K562 (cell line): ENCODE results near the gene TULP1. TPM values are rescaled to one million over a fixed set of nuclear protein-coding genes. Genes with fewer than 3 reads are reported as not detected.

Experiments
- CBX3 ChIP-seq, 2 experiments: IDR thresholded peaks; 1 replicate in 1 of 2; 2 replicates in 1 of 2; pipeline ENCODE4 v1.6.1; 2012; ENCODE audit warnings: inconsistent platforms in 2 of 2, low read length in 2 of 2, borderline replicate concordance in 1 of 2, control low read depth in 1 of 2
- CBX5 ChIP-seq: IDR thresholded peaks from 2 replicates; pipeline ENCODE4 v1.6.1; 2014; ENCODE audit warnings: low read depth, borderline replicate concordance
- CTCF ChIP-seq, 3 experiments: IDR thresholded peaks in 2 of 3; conservative IDR thresholded peaks in 1 of 3; 2 replicates each; pipeline ENCODE4 v1.5.1; 2011 to 2012; ENCODE audit warnings: low read length in 3 of 3, mild to moderate bottlenecking in 3 of 3, control low read depth in 2 of 3, improper control_type of control experiment in 1 of 3, inconsistent platforms in 1 of 3, low read depth in 1 of 3, mixed read lengths in 1 of 3, moderate library complexity in 1 of 3; ENCODE audit not compliant: insufficient read depth in 2 of 3
- MAX ChIP-seq: sonication (generic); formaldehyde crosslinking; IDR thresholded peaks from 2 replicates; pipeline ENCODE4 v1.9.0; 2022; ENCODE audit warnings: mild to moderate bottlenecking, missing genetic modification reagents
- MBD1 ChIP-seq: fragments of 250-450 bp; sonication (Bioruptor Pico); IDR thresholded peaks from 2 replicates; pipeline ENCODE4 v1.8.0; 2022; ENCODE audit warnings: inconsistent platforms
- RAD21 ChIP-seq, 2 experiments: fragments of 250-450 bp in 1 of 2; fragments of 450-650 bp in 1 of 2; sonication (Bioruptor Pico) in 1 of 2; formaldehyde crosslinking in 1 of 2; IDR thresholded peaks in 1 of 2; conservative IDR thresholded peaks in 1 of 2; 2 replicates each; pipeline versions ENCODE4 v1.4.0 to v1.8.0; 2020 to 2022; ENCODE audit warnings: mild to moderate bottlenecking in 2 of 2, moderate library complexity in 1 of 2
- REST ChIP-seq, 2 experiments: fragments of 450-650 bp; formaldehyde crosslinking in 1 of 2; IDR thresholded peaks; 2 replicates each; pipeline versions ENCODE4 v1.4.0 to v1.6.1; 2014 to 2020; ENCODE audit warnings: mild to moderate bottlenecking in 2 of 2, borderline replicate concordance in 1 of 2, low read depth in 1 of 2
- TCF7L2 ChIP-seq: fragments of 150-350 bp; IDR thresholded peaks from 2 replicates; pipeline ENCODE4 v1.6.1; 2016; ENCODE audit warnings: low read depth, mild to moderate bottlenecking, low read length, moderate library complexity
- TEAD1 ChIP-seq, 2 experiments: fragments of 450-650 bp in 1 of 2; sonication (generic) in 1 of 2; formaldehyde crosslinking; IDR thresholded peaks; 2 replicates each; pipeline versions ENCODE4 v1.4.0 to v1.8.0; 2020 to 2022; ENCODE audit warnings: mild to moderate bottlenecking in 2 of 2, missing genetic modification reagents in 1 of 2
- polyA plus RNA-seq, 8 experiments: library from polyadenylated mRNA; depleted of rRNA in 4 of 8; stranded (reverse) in 5 of 8; unstranded in 3 of 8; fragments of >200 nt; fragmentation: Nextera tagmentation in 2 of 8; fragmentation: Illumina TruSeq in 1 of 8; extraction: Ambion mirVana in 2 of 8; extraction: Trizol in 1 of 8; gene quantifications; 2 replicates each; pipeline versions ENCODE4 v1.2.1 to v1.2.3, GENCODE V29; 2011 to 2014; ENCODE audit warnings: inconsistent platforms in 1 of 8, missing spikeins in 1 of 8
- total RNA-seq, 7 experiments: library from RNA; depleted of rRNA in 6 of 7; stranded (reverse); fragments of >200 nt in 6 of 7; fragmentation: Illumina TruSeq in 2 of 7; extraction: Trizol in 2 of 7; gene quantifications; 2 replicates each; pipeline versions ENCODE4 v1.2.1 to v1.2.3, GENCODE V29; 2011 to 2021; ENCODE audit warnings: low replicate concordance in 1 of 7

The TULP1 gene
- total and polyA plus RNA-seq, 9 of the 15 experiments (the other 6 are each of a cell fraction or from before 2014, with no cell fraction given): 0.06 to 0.17 (median 0.09) TPM; not detected in 6

GRCh38 chr6:35552285-35552917, 39.7 kb upstream of the TULP1 start (continued):
- TF ChIP-seq REST (IDR thresholded peaks at IDR 0.05; ENCODE audit: borderline replicate concordance) (peak; percentile 15; the same call in 1 of the 2 replicates), REST (CRISPR knock-in tag; IDR thresholded peaks at IDR 0.05; ENCODE audit: low read depth) (no peak), RAD21 (CRISPR knock-in tag; conservative IDR thresholded peaks at IDR 0.05 in 1 of 2, IDR thresholded peaks at IDR 0.05 in 1 of 2) (peak in 1 of 2 experiments; percentile 74; a peak in 2 of 4 replicates), CTCF (IDR thresholded peaks at IDR 0.05 in 2 of 3, conservative IDR thresholded peaks at IDR 0.05 in 1 of 3; ENCODE audit: insufficient read depth in 2 of 3, low read depth in 1 of 3, low read length in 3 of 3) (peak; percentile 79 to 94 (median 81)), CBX3 (IDR thresholded peaks at IDR 0.05; ENCODE audit: borderline replicate concordance in 1 of 2, low read length in 2 of 2) (peak in 1 of 2 experiments; percentile 94; a peak in 2 of 3 replicates), TCF7L2 (no peak), MAX (CRISPR knock-in tag) (0 out of 2 replicates have a peak, but pooled peaks have one; percentile 20), TEAD1 (CRISPR knock-in tag; IDR thresholded peaks at IDR 0.05) (no peak), CBX5 (0 out of 2 replicates have a peak, but pooled peaks have one; percentile 47), MBD1 (CRISPR knock-in tag) (no peak)
